Tibial nerve (tissue), 4 donors: ENCODE measurements around the gene STOX2.

Experiments
- CTCF ChIP-seq, 5 experiments: fragments of 200-600 bp in 3 of 5; fragments of 450-650 bp in 2 of 5; sonication (generic) in 3 of 5; IDR thresholded peaks; one replicate each; pipeline ENCODE4 v1.5.1; 2016 to 2019; ENCODE audit warnings: antibody characterized with exemption in 5 of 5, mild to moderate bottlenecking in 3 of 5, moderate library complexity in 2 of 5
- EP300 ChIP-seq, 2 donors: sonication (generic); formaldehyde crosslinking; IDR thresholded peaks; one replicate each; pipeline ENCODE4 v1.6.1; 2017; ENCODE audit warnings: antibody characterized with exemption in 2 of 2, mild to moderate bottlenecking in 1 of 2
- POLR2A ChIP-seq, 2 donors: fragments of 450-650 bp; IDR thresholded peaks; one replicate each; pipeline ENCODE4 v1.6.1; 2017; ENCODE audit warnings: antibody characterized with exemption in 2 of 2, mild to moderate bottlenecking in 2 of 2, moderate library complexity in 2 of 2

- TF ChIP-seq CTCF (IDR thresholded peaks at IDR 0.05) (no peak), POLR2A (IDR thresholded peaks at IDR 0.05) (no peak), EP300 (IDR thresholded peaks at IDR 0.05) (no peak)
Observed at GRCh38 chr4:183870997-183871396, 34.1 kb upstream of the STOX2 start.
